LHCN-M2 (cell line): ENCODE results near the gene CCDC126. TPM values are rescaled to one million over a fixed set of nuclear protein-coding genes. Genes with fewer than 3 reads are reported as not detected.
"Not testable (repeated sequence)": the region's sequence is repeated elsewhere in the genome, so short reads cannot be mapped to it uniquely, and the experiment has no call there.

ENCODE experiments used
- DNase-seq: peaks from one replicate; pipeline ENCODE4 v3.0.0-alpha.2; 2012; ENCODE audit warnings: low read depth
- total RNA-seq: library from RNA; depleted of rRNA; stranded (reverse); fragments of >200 nt; gene quantifications from 2 replicates; pipeline ENCODE4 v1.2.3, GENCODE V29; 2014

Gene CCDC126
- total RNA-seq, 1 experiment from 2014 or later = 12.6 TPM

GRCh38 chr7:23622506-23622925 lies 25.3 kb downstream of the CCDC126 start:
- no peak for DNase-seq

- no peak for DNase-seq
These were observed 31.2 kb downstream of the CCDC126 start for GRCh38 chr7:23628370-23628769.

DNA sequence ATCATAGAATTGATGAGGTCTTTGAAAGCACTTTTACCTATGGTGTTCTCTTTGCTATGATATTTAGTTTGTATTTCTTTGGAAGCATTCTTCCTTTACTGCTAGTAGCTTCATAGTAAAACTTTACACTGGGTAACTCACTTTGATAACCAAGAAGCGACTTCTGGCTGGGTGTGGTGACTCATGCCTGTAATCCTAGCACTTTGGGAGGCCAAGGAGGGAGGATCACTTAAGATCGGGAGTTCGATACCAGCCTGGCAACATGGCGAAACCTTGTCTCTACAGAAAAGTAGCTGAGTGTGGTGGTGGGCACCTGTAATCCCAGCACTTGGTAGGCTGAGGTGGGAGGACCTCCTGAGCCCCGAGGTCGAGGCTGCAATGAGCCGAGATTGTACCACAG lies 36.2 kb downstream of the CCDC126 start:
- DNase-seq = no peak

DNA sequence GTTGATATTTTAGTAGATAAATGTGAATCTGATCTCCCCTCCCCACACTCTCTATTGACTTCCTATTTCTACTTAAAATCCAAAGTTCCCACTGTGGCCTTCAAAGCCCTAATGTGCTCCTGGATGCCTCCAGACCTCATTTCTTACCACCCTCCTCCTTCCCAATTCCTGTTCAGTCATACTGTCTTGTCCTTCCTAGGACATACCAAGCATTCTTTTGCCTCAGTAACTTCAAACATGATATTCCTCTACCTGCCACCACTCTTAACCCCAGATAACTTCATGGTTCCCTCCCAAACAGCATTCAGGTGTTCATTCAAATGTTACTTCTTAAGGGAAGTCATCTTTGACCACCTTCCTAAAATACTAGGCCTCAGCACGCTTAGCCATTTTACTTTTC lies 48.6 kb downstream of the CCDC126 start:
- no peak for DNase-seq

DNA sequence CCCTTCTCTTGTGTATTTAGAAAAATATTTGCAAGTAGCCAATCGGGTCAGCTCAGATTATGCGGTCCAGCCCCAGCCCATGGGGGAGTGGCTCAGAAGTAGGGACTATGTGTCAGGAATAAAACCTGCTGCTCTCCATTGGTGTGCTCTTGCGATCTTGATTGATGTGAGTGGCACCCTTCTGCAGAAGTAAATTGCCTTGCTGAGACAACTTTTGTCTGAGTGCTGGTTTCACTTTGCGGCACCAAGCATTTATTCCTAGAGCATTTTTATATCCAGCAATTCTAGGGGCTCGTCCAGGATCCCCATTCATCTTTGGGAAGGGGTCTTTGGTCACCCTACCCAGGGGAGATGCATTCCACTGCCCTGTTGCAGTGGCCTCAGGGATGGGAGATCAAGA lies 56.8 kb downstream of the CCDC126 start:
- DNase-seq = peak; percentile 6

DNA sequence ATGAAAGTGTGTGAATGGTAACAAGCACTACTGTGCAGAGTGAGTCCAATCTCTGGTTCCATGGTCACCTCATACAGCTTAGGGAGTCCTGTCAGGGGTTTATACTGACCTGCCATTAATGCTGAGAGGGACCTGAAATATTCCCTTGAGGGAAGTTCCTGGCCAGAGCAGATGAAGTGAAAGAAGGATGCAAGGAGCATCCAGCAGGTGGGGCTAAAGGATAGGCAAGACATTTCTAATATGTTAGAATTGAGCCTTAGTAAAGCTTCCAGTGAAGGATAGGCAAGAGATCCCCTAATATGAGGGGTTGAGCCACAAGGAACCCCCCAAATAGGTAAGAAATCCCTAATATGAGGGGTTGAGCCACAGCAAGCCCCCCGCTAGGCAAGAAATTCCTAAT lies 57.3 kb downstream of the CCDC126 start:
- peak; percentile 37 for DNase-seq

- no peak for DNase-seq
These were observed 58.3 kb downstream of the CCDC126 start for GRCh38 chr7:23655433-23655832.

DNA sequence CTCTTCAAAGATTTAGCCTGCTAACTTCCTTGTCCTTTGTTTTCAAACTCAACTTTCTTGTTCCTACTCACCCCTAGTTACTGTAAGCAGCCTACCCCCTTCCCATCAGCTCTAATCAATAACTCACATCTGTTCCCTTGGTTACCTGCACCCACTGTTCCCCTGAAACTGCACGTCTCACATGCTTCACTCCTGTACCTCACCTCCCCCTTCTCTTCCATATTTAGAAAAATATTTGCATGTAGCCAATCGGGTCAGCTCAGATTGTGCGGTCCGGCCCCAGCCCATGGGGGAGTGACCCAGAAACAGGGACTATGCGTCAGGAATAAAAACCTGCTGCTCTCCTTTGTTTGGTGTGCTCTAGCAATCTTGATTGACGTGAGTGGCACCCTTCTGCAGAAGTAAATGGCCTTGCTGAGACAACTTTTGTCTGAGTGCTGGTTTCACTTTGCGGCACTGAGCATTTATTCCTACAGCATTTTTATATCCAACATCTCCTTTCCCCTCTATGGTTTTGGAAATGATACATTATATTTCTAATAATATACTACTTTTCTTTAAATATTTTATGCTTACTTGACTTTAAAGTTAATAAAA lies 61.7 kb downstream of the CCDC126 start:
- no peak for DNase-seq

GRCh38 chr7:23661385-23661784 lies 64.2 kb downstream of the CCDC126 start:
- no peak for DNase-seq

- no peak for DNase-seq
These were observed 65.2 kb downstream of the CCDC126 start for GRCh38 chr7:23662124-23662983.

DNA sequence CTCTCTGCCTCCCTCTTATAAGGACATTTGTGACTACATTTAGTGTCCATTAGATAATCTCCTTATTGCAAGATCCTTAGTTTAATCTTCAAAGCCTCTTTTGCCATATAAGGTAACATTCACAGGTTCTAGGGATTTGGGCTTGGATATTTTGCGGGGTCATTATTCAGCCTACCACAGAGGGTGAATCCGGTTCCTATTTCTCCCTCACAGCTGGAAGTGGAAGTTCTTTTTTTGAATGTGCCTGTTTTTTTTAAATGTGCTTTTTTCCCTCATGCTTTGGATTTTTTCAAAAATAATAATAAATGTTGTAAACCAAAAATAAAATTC lies 65.8 kb downstream of the CCDC126 start:
- no peak for DNase-seq

- DNase-seq = no peak
These were observed 66.9 kb downstream of the CCDC126 start for GRCh38 chr7:23664122-23664521.

DNA sequence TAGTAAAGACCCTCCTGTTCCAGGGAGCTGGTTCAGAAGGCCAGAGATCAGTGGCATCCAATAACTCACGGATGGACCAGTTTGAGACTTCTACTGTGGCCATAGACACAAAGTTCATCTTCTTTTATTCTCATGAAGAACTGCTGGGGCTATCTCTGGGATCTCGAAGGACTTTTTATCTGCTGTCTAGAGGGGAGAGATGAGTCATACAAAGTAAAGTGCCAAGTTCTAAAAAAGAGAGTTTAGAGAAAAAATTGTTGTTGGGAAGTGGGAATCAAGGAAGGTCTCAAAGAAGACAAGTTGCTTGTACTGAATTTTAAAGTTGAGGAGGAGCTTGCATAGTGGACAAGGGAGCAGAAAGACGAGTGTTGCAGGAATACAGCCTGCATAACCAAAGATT lies 74.9 kb downstream of the CCDC126 start:
- DNase-seq = no peak

- DNase-seq = peak; percentile 70
These were observed 82.8 kb downstream of the CCDC126 start, which contains the start of gene FAM221A for GRCh38 chr7:23679898-23680413. FAM221A (plus strand) TSS chr7:23680199; CDS start chr7:23680219, 20 bp downstream.

GRCh38 chr7:23680414-23681405 lies 83.5 kb downstream of the CCDC126 start:
- DNase-seq = peak; percentile 62

DNA sequence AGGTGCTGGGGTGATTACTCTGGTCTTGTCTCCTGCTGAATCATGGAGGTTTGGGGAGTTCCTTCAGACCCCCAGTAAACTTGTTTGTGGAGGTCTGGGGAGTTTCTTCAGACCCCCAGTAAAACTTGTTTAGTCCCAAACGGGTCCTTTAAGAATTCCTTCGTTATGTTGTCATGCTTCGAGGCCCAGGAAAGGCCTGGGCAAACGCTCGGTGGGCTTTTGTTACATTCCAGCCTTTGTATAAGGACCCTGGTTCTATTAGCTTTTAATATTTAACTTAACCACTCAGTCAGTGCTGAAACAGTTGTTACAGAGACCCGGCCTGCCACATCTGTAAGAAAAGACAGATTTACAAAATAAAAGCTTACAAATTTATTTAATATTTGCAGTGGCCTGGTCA lies 86.9 kb downstream of the CCDC126 start:
- DNase-seq = not testable (repeated sequence)

DNA sequence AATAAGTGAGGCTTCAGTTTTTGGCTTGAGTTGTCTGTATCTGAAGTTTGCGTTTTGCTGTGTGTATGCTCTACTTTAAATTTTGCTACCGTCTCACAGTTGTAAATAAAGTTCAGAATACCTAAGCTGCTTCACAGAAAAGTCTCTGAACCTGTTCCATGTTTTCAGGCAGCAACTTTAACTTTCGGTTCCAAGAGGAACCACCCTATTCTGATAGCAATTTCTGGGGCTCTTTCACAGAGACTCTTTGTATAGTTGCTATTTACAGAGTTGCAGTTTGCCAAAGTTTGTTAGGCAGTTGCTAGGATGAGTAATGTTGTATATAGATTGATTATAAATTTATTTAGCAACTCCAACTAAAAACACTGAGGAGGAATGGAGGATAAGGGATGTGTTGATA lies 88.5 kb downstream of the CCDC126 start:
- DNase-seq = peak; percentile 10

DNA sequence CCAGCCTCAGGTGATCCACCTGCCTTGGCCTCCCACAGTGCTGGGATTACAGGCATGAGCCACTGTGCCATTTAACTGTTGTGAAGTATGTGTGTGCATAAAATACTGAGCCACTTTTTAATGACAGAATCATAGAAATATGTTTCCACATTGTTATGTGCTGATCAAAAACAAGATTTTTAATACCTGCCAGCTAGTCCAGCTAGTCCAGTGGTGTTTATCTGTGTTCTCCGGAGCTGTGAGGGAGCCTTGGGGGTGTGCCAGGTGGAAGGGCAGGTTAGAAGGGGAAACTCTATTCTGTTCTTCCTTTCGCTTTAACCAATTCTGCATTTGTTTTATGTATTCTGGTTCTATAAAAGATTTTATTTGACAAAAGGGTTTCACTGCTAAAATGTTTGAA lies 89.8 kb downstream of the CCDC126 start:
- DNase-seq = no peak

GRCh38 chr7:23689165-23689564 lies 92.0 kb downstream of the CCDC126 start:
- DNase-seq = no peak

DNA sequence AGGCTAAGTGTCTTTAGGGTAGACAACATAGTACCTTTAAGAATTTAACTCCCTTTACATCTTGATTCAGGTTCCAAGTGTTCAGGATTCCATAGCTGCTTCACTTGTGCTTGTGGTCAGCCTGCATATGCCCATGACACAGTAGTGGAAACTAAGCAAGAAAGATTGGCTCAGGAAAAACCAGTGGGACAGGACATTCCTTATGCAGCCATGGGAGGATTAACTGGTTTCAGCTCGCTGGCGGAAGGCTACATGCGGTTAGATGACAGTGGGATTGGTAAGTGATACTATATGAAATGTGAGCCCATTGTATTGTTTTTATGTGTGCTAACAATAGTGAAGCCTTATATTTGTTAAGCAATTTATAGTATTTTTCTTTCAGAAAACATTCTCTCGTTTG lies 94.1 kb downstream of the CCDC126 start:
- peak; percentile 79 for DNase-seq

GRCh38 chr7:23693224-23693623 lies 96.0 kb downstream of the CCDC126 start:
- no peak for DNase-seq
